Right lung (tissue), 5 donors: ENCODE measurements around the gene PXMP4. TPM values are rescaled to one million over a fixed set of nuclear protein-coding genes. Genes with fewer than 3 reads are reported as not detected.
"Not testable (repeated sequence)": the region's sequence is repeated elsewhere in the genome, so short reads cannot be mapped to it uniquely, and the experiment has no call there.

ENCODE experiments used
- DNase-seq, 2 donors: peaks; one replicate each; pipeline ENCODE4 v3.0.0-alpha.2; 2013
- polyA plus RNA-seq, 5 donors: library from polyadenylated mRNA; unstranded; fragments of 120-200 nt; gene quantifications; one replicate each; pipeline versions ENCODE4 v1.2.1 to v1.2.3, GENCODE V29; 2013; ENCODE audit warnings: inconsistent platforms in 1 of 5, low replicate concordance in 1 of 5; ENCODE audit not compliant: insufficient read length in 5 of 5, insufficient read depth in 1 of 5

The PXMP4 gene
- polyA plus RNA-seq, 5 donors, result 14.2 to 16.6 (median 14.6) TPM

DNA sequence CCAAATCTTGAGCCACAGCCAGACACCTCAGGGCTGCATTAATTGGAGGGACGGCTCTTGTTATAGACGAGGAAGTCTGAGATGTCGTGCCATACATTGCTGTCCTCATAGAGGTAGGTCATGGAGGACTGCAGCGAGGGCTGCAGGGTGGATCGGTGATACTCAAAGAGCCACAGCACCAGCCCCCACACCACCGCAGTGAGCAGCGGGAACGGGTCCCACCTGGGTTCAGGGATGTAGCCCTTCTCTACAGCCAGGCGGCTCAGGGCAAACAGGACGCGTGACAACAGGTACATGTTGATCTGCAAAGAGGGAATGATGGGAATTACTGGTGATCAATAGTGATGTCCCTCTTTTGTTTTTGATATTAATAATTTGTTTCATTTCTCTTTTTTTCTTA, 12.4 kb downstream of the PXMP4 start:
- no peak for DNase-seq

DNA sequence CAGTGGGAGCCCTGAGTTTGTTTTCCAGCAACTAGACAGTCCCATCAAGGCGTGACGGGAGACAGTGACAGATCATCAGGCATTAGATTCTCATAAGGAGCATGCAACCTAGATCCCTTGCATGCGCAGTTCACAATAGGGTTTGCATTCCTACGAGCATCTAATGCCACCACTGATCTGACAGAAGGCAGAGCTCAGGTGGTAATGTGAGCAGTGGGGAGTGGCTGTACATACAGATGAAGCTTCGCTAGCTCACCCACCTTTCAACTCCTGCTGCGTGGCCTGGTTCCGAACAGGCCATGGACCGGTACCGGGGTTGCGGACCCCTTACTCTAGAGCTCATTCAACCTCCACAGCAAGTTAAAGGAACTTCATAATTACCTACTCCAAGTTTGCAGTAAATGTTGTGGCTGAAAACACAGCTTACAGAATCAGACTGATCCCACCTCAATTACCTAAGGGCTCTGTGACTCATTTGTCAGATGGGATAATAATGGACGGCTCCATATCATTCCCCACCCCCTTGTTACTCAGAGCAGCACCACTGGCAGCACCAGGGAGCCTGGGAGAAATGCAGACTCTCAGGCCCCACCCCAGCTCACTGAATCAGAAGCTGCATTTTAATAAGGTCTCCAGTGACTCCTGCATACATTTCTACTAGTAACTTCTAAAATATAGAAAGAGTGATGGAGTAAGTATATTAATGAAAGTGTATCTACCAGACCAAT, 15.7 kb downstream of the PXMP4 start:
- no peak for DNase-seq

DNA sequence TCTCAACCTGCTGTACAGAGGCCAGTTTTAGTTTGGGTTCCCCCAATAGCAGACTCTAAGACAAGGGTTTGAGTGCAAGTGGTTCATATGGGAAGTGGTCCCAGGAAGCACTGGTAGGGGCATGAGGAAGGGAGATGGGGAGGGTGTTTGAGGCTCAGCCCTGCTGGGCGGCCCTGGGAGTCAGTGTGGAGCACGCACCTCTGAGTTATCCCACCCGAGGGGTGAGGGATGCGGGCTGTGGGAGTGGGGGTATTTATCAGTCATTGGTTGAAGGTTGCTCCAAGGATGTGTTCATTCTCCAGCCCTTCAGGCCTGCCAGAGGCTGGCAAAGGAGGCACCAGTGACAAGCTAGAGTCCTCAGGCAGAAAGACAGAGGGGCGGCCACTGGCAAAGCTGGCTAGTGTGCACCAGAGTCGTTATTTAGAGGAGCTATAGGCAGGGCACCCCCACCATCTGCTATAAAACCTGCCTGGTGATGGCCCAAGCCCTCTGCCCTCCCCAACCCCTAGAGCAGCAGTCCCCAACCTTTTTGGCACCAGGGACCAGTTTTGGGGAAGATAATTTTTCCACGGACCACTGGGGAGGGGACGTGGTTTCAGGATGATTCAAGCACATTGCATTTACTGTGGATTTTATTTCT, 16.5 kb downstream of the PXMP4 start:
- DNase-seq, result no peak

DNA sequence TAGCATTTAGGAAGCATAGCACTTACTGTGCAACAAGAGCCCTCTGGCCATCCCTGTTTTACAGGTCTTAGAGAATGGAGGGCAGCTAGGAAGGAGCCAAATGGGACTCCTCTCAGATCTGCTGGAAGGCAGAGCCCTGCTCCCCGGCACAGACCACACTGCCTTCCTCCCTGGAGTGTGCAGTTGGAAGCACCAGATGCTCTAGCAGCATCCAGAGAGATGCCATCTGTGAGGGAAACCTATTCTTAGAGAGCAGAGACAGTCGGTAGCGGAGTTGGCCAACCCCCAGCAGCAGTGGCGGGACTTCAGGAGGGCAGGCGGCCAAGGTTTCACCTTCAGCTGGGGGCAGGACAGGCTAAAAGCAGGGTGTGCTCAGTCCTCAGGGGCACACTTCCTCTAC, 17.2 kb downstream of the PXMP4 start:
- no peak for DNase-seq

- no peak for DNase-seq
Measured at GRCh38 chr20:33701629-33702450, 18.3 kb downstream of the PXMP4 start.

DNA sequence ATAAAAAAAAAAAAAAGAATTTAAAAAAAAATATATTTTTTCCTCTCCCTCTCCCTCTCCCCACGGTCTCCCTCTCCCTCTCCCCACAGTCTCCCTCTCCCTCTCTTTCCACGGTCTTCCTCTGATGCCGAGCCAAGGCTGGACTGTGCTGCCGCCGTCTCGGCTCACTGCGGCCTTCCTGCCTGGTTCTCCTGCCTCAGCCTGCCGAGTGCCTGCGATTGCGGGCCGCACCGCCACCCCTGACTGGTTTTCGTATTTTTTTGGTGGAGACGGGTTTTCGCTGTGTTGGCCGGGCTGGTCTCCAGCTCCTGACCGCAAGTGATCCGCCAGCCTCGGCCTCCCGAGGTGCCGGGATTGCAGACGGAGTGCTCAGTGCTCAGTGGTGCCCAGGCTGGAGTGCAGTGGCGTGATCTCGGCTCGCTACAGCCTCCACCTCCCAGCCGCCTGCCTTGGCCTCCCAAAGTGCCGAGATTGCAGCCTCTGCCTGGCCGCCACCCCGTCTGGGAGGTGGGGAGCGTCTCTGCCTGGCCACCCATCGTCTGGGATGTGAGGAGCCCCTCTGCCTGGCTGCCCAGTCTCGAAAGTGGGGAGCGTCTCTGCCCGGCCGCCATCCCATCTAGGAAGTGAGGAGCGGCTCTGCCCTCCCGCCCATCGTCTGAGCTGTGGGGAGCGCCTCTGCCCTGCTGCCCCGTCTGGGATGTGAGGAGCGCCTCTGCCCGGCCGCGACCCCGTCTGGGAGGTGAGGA, 19.2 kb downstream of the PXMP4 start:
- DNase-seq, result not testable (repeated sequence)

GRCh38 chr20:33698966-33699365, 21.1 kb downstream of the PXMP4 start:
- not testable (repeated sequence) for DNase-seq

GRCh38 chr20:33697129-33697528, 23.0 kb downstream of the PXMP4 start:
- DNase-seq, result no peak

DNA sequence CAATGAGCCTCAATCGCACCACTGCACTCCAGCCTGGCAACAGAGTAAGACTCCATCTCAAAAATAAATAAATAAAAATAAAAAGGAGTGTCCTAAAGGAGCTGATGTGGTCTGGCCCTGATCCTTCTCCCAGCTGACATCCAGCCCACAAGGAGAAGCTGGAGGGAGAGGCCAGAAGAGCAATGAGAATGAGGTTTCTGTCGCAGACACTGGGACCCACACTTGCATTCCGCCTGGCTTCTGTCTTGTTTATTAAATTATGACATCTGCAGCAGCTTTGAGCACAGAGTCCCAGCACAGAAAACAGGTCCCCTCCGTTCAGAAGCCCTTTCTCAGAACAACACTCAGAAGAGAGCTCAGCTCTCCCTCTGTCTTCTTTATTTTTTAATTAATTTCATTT, 23.7 kb downstream of the PXMP4 start:
- no peak for DNase-seq

DNA sequence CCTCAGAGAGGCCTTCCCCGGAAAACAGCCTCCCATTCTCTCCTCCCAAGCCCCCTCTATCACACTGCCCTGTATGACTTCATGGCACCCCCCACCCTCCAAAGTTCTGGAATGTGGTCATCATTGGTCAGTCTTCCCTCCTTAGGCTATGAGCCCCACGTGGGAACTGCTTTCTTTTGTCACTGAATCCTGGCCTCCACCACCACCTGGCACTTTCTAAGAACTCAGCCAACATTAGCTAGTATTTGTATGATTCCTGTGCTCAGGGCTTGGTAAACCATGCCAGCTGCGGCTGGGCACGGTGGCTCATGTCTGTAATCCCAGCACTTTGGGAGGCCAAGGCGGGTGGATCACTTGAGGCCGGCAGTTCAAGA, 25.5 kb downstream of the PXMP4 start:
- no peak for DNase-seq

DNA sequence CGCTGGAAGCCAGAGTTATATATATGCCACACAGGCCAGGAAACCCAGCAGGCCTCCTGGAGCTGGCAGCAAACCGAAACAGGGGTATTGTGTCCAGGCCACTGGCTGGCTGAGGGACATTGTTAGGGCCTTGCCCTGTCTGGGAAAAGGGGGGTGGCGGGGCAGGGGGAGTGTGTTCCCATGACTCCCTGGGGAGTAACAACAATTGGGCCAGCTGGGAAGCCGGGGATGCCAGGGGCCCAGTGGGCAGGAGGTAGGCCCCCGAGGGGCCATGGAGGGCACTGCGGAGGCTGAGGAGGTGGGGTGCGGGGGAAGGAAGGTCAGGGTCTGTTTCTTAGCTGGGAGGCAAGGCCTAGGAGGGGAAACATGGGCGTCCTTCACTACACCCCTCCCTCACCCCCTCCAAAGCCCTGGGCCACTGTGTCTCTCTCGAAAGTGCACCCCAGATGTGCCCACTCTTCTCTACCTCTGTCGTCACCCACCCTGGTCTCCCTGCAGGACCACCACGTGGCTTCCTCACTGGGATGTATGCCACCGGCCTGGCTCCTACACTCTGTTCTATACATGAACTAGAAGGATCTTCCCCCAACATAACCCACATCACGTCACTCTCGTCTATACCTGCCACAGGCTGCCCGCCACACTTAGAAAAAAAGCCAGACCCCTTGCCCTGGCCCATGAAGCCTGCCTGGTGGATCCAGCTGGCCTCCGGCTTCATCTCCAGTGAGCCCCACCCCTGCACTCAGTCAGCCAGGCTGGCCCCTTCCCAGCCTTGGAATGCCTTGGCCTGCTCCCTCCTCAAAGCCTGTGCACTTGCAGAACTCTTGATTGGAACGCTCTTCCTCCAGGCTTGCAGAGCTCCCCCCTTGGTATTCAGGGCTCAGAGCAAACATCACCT, 26.1 kb downstream of the PXMP4 start:
- DNase-seq, result peak in 1 of 2 donors; percentile 60

GRCh38 chr20:33693289-33693688, 26.8 kb downstream of the PXMP4 start:
- no peak for DNase-seq

DNA sequence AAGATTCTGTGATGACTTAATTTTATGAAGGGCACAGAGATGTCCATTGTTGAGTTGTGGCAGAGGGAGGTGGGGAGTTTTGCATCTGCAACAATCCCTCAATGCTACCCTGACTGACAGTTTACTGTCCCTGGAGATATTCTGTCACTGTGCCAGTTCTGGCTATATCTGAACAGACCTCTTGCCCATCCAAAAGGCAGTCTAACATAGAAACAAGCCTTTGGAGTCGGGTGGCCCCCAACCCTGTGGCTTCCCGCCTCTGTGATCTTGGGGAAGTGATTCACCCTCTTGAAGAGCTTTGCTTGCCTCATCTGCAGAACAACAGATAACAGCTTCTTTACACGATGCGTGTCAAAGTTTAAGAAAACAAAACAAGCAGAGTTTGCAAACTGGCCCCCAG, 30.1 kb downstream of the PXMP4 start:
- DNase-seq, result no peak

DNA sequence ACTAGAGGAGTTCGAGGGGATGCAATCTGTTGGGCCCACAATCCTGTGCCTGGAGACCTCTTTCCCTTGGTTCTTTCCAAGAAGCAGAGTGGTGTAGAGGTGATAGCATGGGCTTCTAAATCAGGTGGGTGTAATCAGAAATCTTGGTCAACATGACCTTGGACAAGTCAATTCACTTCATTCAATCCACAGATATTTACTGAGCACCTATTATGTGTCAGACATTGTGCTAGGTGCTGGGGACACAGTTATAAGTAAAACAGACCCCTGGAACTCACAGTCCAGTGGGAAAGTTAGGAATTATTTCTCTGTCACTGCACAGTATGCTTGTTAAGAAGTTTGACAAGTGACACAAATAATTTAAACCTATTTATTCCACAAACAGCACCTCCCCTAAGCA, 30.6 kb downstream of the PXMP4 start:
- DNase-seq, result no peak

DNA sequence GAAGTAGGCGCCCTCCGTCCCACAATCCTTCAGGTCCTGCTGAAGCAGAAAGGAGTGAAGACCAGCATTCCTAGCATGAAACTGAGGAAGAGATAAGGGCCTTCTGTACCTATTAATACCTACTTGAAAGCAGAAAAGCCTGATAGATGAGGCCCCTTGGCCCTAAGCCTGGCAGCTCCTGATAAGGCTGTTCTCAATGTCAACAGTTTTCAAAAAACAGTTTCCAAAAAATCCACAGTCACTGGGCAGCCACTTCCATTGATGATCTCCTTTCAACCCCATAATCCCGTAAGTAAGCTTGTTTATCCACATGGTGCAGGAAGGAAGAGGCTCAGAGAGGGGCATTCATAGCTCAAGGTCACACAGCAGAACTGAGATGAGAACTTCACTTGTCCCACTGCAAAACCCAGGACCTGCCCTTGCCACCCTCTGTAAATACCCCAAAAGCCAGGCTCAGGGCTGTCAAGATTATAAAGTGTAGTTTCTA, 31.1 kb downstream of the PXMP4 start:
- DNase-seq, result no peak

DNA sequence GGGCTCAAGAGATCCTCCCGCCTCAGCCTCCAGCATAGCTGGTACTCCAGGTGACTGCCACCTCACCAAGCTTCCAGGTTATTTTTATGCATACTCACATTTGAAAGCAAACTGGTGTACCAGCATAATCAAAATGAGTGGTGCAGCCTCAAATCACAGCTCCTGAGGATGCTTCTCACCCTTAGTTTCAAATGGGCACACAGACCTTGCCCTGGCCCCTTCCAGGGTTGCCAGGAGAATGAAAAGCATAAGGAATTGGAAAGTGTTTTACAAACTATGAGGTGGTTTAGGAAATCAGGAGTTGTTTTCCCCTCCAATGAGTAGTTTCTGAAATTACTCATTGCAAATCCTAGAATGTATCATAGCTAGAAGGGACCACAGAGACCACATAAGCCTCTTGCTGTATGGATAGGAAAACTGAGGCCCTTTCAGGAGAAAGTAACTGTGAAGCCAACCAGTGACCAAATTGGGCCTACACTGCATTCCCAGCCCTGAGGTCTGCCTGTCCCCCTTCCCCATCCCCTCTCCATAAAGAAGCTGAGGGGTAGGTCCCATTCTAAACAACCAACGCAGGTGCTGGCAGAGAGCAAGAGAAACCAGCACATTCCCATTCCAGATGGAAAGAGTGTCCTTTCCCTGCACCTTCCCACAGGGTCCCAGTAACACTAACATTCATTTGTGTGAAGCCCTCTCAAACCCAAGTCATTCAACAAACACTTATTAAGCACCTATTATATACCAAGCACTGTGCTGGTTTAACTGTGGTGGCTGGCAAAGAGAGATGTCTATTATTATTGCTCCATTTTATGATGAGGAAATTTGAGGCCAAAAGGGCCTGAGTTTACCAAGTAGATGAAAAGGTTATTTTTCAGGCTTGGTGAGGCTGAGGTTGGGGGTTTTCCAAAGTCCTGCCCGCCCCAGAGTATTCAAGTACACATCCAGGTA, 31.8 kb downstream of the PXMP4 start:
- DNase-seq, result no peak

DNA sequence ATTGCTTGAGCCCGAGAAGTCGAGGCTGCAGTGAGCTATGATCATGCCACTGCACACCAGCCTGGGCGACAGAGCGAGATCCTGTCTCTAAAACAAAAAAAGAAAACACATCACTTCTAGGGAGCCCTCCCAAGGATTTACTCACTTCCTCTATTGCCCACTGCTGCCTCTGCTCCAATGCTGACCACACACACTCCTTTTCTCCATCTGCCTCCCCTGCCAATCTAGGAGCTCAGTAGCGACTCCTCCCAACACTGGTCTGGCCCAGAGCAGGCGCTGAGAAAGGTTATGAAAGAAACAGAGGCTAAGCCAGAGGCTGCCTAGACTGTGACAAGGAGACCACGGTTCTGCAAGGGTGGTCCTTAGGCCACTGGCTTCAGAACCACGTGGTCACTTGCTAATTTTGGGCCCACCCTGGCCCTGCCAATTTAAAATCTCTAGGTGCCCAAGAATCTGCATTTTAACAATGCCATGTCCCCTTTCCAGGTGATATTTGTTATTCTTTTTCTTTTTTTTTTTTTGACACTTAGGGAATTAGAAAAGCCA, 32.7 kb downstream of the PXMP4 start:
- no peak for DNase-seq

DNA sequence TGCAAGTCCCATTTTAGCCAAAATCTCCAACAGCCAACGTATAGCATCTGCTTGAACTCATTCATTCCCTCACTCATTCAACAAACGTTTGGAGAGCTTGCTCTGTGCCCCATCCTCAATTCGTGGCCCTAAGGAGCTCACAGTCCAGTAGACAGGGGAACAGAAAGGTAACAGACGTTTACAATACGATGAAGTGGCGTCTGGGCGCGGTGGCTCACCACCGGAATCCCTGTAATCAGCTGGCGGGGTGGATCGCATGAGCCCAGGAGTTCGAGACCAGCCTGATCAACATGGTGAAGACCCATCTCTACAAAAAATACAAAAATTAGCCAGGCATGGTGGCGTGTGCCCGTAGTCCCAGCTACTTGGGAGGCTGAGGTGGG, 33.1 kb downstream of the PXMP4 start:
- no peak for DNase-seq
